GM12892 (cell line): ENCODE data around the gene SYVN1.

Experiments
- POLR2A ChIP-seq: IDR thresholded peaks from 2 replicates; pipeline ENCODE4 v1.6.1; 2011; ENCODE audit warnings: low read depth, low read length, control low read depth
- POLR2AphosphoS5 ChIP-seq: IDR thresholded peaks from 2 replicates; pipeline ENCODE4 v1.6.1; 2011; ENCODE audit warnings: low read depth, low read length, control low read depth
- TAF1 ChIP-seq: IDR thresholded peaks from 2 replicates; pipeline ENCODE4 v1.6.1; 2011; ENCODE audit warnings: low read depth, mild to moderate bottlenecking, control low read depth, low read length, borderline replicate concordance

GRCh38 chr11:65130631-65131416 lies 3.5 kb downstream of the SYVN1 start:
- TF ChIP-seq TAF1: no peak
- TF ChIP-seq POLR2A: no peak
- TF ChIP-seq POLR2AphosphoS5: no peak
